NCI-H774 (cell line): ENCODE measurements around the gene TNS1.
"Not testable (repeated sequence)": the region's sequence is repeated elsewhere in the genome, so short reads cannot be mapped to it uniquely, and the experiment has no call there.

Experiments
- DNase-seq: peaks from one replicate; lab custom pipeline; 2025; lab: John Stamatoyannopoulos, UW

TNS1 gene

GRCh38 chr2:217812170-217812569, 190.6 kb downstream of the TNS1 start:
- no peak for DNase-seq

- no peak for DNase-seq
Measured at GRCh38 chr2:217810260-217810659, 192.5 kb downstream of the TNS1 start.

DNA sequence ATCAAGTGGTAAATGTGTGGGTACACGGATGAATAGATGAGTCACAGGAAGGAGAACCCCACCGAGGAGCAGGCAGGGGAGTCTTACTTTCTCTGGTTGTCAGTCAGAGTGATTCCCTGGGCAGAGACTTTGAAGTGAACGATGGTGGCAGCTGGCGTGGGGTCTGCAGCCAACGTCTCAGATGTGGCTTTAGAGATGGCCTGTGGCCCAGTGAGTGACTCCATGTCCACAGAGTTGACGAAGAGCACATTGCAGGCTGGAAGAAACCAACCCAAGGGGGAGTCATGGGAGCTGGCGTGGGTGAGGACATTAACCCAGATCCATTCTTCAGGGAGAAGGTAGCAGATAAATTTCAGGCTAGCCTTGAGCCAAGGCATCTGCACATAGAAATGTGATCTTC, 193.1 kb downstream of the TNS1 start:
- DNase-seq: no peak

DNA sequence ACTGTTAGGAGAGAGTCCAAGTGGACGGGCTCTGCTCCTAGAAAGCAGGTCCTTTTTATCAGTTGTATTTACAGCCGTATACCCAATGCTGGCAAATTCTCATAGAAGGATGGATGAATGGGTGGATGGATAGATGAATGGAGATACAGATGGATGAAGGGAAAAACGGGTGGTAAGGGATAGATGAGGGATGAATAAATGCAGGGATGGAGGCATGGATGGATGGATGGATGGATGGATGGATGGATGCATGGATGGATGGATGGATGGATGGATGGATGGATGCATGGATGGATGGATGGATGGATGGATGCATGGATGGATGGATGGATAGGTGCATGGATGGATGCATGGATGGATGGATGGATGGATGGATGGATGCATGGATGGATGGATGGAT, 193.8 kb downstream of the TNS1 start:
- not testable (repeated sequence) for DNase-seq

GRCh38 chr2:217808326-217808725, 194.5 kb downstream of the TNS1 start:
- no peak for DNase-seq

- DNase-seq: no peak
Measured at GRCh38 chr2:217807753-217808152, 195.0 kb downstream of the TNS1 start.

GRCh38 chr2:217807025-217807424, 195.8 kb downstream of the TNS1 start:
- no peak for DNase-seq

DNA sequence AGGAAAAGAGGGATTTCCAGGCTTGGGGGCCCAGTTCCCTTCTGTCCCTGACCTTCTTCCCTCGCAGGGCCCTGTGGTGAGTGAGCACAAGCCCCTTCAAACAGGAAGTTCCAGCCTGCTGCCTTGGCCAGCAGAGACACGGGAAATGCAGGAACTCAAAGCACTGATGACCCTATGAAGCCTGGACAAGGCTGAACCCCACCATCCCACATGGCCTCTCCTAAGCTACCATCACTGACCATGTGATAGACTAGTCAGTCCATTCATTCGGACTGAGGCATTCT, 196.4 kb downstream of the TNS1 start:
- DNase-seq: no peak

- no peak for DNase-seq
Measured at GRCh38 chr2:217805668-217806481, 196.9 kb downstream of the TNS1 start.

DNA sequence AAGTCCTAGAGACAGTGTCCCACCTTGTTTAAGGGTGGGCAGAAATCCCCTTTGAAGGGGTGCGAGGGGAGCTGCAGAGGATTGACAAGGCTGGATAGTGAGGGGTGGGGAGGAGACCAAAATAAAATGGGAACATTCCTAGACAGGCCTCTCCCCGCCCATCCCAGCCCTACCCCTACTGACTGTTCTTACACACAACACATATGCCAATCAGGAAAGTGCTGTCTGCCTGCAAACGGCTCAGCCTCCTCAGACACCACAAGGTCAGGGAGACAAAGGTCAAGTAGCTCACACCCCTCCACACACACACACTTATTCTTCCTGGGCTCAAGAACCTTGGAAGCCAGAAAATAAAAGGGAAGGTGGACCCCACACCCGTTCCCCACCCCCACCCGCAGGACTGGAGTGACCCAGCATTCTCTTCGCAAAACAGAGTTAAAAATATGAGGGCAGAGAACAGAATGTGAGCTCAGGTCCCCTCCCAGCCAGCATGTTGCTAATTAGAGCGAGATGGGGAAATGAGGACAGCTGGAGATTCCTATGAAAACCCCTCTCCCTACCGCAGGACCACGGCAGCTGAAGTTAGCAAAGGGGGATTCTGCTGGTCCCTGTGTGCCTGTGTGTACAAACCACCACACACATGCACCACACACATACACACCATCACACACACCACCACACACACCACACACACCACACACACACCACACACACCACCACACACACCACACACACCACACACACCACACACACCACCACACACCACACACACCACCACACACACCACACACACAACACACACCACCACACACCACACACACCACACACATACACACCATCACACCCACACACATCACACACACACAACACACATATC, 197.8 kb downstream of the TNS1 start:
- no peak for DNase-seq

- no peak for DNase-seq
Measured at GRCh38 chr2:217804338-217804737, 198.5 kb downstream of the TNS1 start.

DNA sequence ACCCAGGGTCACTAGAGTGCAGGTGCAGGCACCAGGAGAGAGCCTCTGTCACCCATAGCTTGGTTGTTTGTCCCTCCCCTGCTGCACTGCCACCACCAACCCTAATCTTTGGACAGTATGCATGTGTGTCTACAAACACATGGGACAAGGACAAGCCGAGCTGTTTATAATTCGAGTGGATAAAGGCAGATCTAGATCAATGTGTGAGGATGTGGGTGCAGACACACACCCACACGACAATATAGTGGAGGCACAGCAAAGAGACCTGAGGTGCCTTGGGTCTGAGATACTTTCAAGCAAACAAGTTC, 199.2 kb downstream of the TNS1 start:
- DNase-seq: no peak

DNA sequence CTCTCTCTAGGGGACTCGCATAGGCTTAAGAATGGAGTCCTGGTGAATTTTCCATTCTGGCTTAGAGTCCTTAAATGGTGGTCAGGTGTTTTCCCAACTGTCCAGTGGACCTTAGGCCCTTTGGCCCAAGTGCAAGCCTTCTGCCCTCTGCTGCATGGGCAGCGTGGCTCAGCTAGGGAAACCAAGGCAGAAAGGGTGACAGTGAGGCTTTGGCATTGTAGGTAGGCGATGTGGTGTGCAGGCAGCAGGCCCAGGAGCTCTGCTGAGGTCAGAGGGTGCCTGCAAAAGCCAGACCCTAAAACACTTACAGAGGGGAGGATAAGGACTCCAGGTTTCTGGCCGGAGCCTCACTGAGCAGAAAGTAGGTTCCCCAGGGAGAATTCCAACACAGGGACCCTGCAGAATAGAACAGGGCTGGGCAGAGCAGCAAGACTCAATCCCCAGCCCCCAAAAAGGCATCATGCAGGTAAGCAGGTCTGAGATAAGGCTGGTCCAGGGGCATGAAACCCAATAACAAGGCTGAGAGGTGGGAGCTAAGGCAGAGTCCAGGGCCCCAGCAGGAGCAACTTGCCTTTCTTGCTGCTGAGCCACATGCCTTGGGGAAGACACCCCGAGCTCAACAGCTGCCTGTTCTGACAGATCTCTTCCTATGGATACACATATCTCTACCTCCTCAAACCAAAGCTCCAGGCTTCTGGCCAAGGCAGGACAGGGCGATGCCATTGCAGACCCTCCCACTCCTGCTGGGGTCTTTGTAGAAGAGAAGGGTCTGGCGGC, 199.7 kb downstream of the TNS1 start:
- DNase-seq: no peak

GRCh38 chr2:217802266-217802665, 200.5 kb downstream of the TNS1 start:
- no peak for DNase-seq

DNA sequence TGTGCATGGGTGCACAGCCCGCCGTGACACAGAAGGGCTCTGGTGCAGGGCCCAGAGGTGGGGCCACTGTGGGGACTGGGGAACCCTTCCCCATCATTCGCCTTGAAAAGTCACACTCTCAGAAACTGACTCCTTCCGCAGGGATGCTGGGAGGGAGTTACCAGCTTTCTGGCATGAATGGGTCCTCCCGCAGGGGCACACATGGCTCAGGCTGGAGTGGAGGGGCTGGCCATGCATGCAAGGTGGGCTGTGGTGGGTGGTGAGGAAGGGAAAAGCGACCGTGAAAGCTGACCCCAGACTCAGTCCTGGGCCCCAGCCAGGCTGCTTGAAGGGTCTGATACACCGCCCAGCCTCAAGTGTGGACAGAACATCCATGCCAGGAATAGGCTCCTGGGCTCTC, 201.1 kb downstream of the TNS1 start:
- DNase-seq: no peak

GRCh38 chr2:217801115-217801531, 201.7 kb downstream of the TNS1 start:
- DNase-seq: no peak

DNA sequence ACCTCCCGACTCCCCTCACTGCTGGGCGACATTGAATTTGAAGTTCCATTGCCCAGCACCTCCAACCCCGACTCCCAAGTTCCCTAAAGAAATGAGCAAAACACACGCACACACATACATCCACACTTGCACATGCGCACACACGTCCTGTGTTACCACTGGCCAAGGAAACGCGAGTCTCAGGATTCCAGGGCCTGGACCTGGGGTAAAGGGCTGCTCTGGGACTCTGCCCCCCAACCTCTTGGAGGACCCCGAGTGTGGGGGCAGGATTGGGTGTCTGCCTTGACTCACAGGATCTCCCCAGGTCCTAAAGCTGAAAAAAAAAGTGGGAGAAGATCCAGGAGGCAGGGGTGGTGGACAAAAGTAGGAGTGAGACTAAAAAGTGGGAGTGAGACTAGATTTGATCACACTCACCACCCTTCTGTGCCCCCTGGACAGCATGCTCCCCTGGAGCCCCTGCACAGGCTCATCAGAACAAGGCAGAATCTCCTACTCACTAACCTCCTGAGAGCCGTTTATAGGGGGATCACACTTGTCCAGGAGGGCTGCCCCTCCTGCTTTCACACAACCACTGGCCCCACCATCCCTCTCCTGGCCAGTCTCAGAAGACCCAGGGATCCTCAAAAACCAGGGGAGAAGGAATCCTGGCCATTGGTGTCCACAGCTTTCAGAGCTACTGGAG, 202.2 kb downstream of the TNS1 start:
- DNase-seq: no peak

- no peak for DNase-seq
Measured at GRCh38 chr2:217799563-217800432, 203.0 kb downstream of the TNS1 start.

DNA sequence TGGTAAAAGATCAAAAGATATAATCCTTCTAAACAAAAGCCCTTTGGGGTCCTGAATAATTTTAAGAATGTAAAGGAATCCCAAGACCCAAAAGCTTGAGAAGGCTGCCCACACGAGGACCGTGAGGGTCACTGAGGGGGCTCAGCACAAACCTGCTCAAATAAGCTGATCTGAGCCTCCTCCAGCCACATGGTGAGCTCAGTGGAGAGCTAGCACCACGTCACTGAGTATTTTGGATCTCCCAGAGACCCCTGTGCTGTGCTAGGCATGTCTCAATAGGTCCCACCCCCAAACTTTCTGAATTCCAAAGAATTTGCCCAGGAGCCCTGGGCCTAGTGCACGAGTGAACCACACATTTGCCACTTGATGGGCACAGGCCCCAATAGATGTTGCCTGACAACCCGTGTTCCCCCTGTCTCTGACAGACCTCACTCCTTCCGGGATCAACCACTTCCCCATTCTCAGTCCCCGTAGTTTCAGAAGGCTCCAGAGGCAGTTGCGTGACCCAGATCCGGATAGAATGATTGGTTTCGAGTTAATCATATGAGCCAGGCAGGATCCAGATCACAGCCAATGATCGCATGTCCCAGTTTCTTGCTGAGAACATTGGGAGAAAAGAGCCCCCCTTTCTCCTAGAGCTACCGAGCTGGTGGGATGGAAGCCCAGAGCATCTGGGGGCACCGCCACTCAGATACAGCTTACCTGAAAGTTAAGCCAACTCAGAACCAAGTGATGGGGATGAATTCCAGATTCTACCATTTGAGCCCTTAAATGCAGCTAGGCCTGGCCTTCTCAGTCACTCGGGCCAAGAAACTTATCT, 203.8 kb downstream of the TNS1 start:
- DNase-seq: no peak

DNA sequence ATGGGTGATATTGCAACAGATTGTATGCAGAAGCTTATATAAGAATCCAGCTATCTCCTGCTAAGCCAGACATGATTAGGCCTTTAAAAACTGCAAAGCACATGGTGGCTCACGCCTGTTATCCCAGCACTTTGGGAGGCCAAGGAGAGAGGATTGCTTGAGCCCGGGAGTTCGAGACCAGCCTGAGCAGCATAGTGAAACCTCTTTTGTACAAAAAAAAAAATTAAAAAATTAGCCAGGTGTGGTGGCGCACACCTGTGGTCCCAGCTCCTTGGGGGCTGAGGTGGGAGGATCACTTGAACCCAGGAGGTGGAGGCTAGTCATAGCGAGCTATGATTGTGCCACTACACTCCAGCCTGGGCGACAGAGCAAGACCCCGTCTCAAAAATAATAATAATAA, 204.6 kb downstream of the TNS1 start:
- DNase-seq: no peak
